ENCODE data around the gene KLHL29. TPM values are rescaled to one million over a fixed set of nuclear protein-coding genes. Genes with fewer than 3 reads are reported as not detected.

KLHL29 gene
- total RNA-seq, 1 experiment from 2014 or later: 7.7 TPM

DNA sequence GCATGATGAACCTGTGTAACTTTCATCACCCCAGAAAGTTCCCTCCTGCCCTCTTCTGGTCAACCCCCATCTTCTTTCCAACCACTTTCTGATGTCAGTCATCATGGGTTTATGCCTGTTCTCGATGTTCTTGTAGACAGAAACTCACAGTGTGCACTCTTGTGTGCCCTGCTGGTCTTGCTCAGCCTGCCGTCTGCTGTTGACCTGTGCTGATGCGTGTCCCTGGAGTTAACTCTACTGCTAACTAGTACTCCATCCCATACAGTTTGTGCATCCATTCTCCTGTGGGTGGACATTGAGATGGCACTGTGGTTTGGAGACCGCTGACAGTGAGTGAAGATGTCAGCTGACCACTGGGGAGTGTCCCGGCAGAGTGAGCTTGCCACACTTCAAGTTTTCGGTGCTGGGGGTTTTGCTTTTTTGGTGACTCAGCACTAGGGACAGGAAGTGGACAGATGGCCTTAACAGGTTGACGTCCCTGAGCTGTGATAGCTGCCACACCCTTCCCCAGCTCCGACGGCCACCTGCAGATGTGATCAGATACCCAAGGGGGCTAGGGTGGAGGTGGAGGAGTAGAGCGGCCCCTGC, 14.8 kb downstream of the KLHL29 start:
- intact Hi-C loops (cut with micrococcal nuclease; ENCODE audit: unreplicated experiment) (no loop called here), in situ Hi-C loops (cut with HindIII; ENCODE audit: low pct_unique_long_range_greater_than_20kb, low sequenced_read_pairs) (no loop called here)
- no peak for ATAC-seq
- Histone ChIP-seq H3K4me3 (ENCODE audit: low read depth in 2 of 2, low read length in 2 of 2) (no peak overlapping the region), H3K36me3 (ENCODE audit: control insufficient read depth, insufficient read depth, low read length) (no peaks in the 10 kb centered on the region), H3K27me3 (ENCODE audit: control insufficient read depth, insufficient read depth, low read length) (no peaks in the 10 kb centered on the region), H3K4me1 (ENCODE audit: control insufficient read depth, insufficient read depth, low read length) (peaks cover 24% of the 10 kb centered on the region), H3K27ac (ENCODE audit: low read length) (no peak overlapping the region), H3K9me3 (ENCODE audit: control insufficient read depth, insufficient read depth, low read depth, low read length) (no peaks in the 10 kb centered on the region)
- TF ChIP-seq, protein P1, sequence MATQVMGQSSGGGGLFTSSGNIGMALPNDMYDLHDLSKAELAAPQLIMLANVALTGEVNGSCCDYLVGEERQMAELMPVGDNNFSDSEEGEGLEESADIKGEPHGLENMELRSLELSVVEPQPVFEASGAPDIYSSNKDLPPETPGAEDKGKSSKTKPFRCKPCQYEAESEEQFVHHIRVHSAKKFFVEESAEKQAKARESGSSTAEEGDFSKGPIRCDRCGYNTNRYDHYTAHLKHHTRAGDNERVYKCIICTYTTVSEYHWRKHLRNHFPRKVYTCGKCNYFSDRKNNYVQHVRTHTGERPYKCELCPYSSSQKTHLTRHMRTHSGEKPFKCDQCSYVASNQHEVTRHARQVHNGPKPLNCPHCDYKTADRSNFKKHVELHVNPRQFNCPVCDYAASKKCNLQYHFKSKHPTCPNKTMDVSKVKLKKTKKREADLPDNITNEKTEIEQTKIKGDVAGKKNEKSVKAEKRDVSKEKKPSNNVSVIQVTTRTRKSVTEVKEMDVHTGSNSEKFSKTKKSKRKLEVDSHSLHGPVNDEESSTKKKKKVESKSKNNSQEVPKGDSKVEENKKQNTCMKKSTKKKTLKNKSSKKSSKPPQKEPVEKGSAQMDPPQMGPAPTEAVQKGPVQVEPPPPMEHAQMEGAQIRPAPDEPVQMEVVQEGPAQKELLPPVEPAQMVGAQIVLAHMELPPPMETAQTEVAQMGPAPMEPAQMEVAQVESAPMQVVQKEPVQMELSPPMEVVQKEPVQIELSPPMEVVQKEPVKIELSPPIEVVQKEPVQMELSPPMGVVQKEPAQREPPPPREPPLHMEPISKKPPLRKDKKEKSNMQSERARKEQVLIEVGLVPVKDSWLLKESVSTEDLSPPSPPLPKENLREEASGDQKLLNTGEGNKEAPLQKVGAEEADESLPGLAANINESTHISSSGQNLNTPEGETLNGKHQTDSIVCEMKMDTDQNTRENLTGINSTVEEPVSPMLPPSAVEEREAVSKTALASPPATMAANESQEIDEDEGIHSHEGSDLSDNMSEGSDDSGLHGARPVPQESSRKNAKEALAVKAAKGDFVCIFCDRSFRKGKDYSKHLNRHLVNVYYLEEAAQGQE (IDR thresholded peaks at IDR 0.05; ENCODE audit: insufficient read depth in 1 of 2, low read depth in 2 of 2, low read length in 1 of 2): no peak
- TF ChIP-seq, protein P2, sequence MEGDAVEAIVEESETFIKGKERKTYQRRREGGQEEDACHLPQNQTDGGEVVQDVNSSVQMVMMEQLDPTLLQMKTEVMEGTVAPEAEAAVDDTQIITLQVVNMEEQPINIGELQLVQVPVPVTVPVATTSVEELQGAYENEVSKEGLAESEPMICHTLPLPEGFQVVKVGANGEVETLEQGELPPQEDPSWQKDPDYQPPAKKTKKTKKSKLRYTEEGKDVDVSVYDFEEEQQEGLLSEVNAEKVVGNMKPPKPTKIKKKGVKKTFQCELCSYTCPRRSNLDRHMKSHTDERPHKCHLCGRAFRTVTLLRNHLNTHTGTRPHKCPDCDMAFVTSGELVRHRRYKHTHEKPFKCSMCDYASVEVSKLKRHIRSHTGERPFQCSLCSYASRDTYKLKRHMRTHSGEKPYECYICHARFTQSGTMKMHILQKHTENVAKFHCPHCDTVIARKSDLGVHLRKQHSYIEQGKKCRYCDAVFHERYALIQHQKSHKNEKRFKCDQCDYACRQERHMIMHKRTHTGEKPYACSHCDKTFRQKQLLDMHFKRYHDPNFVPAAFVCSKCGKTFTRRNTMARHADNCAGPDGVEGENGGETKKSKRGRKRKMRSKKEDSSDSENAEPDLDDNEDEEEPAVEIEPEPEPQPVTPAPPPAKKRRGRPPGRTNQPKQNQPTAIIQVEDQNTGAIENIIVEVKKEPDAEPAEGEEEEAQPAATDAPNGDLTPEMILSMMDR (IDR thresholded peaks at IDR 0.05): 0 out of 2 replicates have a peak, but pooled peaks have one; percentile 7
- CTCF ChIA-PET: no interaction called here
- no peak for DNase-seq (ENCODE audit: low read depth, low spot score)
- no TSS peak for BruUV-seq (replicated peaks)
- POLR2A ChIA-PET: no interaction called here

DNA sequence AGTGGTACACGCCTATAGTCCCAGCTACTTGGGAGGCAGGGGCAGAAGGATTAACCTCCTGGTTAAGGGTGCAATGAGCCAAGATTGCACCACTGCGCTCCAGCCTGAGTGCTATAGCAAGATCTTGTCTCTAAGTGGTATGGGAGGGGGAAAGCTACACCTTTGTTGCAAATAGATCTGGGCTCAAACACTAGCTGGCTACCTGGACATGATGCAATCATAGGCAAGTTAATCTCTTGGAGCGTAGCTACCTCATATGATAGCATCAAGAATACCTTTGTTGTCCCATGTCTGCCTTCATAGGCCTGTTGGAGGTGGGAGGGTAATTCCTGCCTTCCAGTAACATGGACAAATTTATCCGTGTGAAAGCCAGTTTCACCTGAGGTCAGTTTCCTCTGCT, 15.7 kb downstream of the KLHL29 start:
- BruUV-seq (replicated peaks): no TSS peak
- intact Hi-C loops (cut with micrococcal nuclease; ENCODE audit: unreplicated experiment): no loop called here
- H3K27ac ChIP-seq (ENCODE audit: low read length): no peak overlapping the region
- TF ChIP-seq, protein P1 (IDR thresholded peaks at IDR 0.05; ENCODE audit: insufficient read depth in 1 of 2, low read depth in 2 of 2, low read length in 1 of 2): no peak
- TF ChIP-seq, protein P2 (IDR thresholded peaks at IDR 0.05): no peak
- TF ChIP-seq SIN3A (IDR thresholded peaks at IDR 0.05; ENCODE audit: borderline replicate concordance, insufficient read depth, low read depth, low read length) (no peak), POLR2AphosphoS5 (IDR thresholded peaks at IDR 0.05; ENCODE audit: low read depth, low read length) (no peak), TCF7L2 (IDR thresholded peaks at IDR 0.05; ENCODE audit: low read depth, low read length) (no peak)
- no peaks in the 10 kb centered on the region for H3K27me3 ChIP-seq (ENCODE audit: control insufficient read depth, insufficient read depth, low read length)
- in situ Hi-C loops (cut with HindIII; ENCODE audit: low pct_unique_long_range_greater_than_20kb, low sequenced_read_pairs): no loop called here
- DNase-seq (ENCODE audit: low read depth, low spot score) (no peak), ATAC-seq (no peak)
- ChIA-PET CTCF (no interaction called here), POLR2A (no interaction called here)
- peaks cover 25% of the 10 kb centered on the region for H3K4me1 ChIP-seq (ENCODE audit: control insufficient read depth, insufficient read depth, low read length)
- no peaks in the 10 kb centered on the region for H3K36me3 ChIP-seq (ENCODE audit: control insufficient read depth, insufficient read depth, low read length)
- H3K4me3 ChIP-seq (ENCODE audit: low read depth in 2 of 2, low read length in 2 of 2): no peak overlapping the region
- H3K9me3 ChIP-seq (ENCODE audit: control insufficient read depth, insufficient read depth, low read depth, low read length): no peaks in the 10 kb centered on the region

Data from Panc1 (cell line).